HG03520 (cell line): ENCODE data around the gene PPFIA3.
"Not testable (repeated sequence)": the region's sequence is repeated elsewhere in the genome, so short reads cannot be mapped to it uniquely, and the experiment has no call there.

ENCODE experiments used
- ATAC-seq: cut with Tn5 transposase; IDR thresholded peaks from one replicate; pipeline ENCODE4 v1.9.1; 2021; ENCODE audit warnings: mild to moderate bottlenecking, moderate library complexity; ENCODE audit not compliant: unreplicated experiment

PPFIA3 gene

GRCh38 chr19:49123285-49123684, 3.9 kb downstream of the PPFIA3 start:
- not testable (repeated sequence) for ATAC-seq

- ATAC-seq, result no peak
These were observed 5.8 kb downstream of the PPFIA3 start for GRCh38 chr19:49125025-49125731.

GRCh38 chr19:49126575-49126974, 7.2 kb downstream of the PPFIA3 start:
- no peak for ATAC-seq

- not testable (repeated sequence) for ATAC-seq
These were observed 7.9 kb downstream of the PPFIA3 start for GRCh38 chr19:49127225-49127624.

DNA sequence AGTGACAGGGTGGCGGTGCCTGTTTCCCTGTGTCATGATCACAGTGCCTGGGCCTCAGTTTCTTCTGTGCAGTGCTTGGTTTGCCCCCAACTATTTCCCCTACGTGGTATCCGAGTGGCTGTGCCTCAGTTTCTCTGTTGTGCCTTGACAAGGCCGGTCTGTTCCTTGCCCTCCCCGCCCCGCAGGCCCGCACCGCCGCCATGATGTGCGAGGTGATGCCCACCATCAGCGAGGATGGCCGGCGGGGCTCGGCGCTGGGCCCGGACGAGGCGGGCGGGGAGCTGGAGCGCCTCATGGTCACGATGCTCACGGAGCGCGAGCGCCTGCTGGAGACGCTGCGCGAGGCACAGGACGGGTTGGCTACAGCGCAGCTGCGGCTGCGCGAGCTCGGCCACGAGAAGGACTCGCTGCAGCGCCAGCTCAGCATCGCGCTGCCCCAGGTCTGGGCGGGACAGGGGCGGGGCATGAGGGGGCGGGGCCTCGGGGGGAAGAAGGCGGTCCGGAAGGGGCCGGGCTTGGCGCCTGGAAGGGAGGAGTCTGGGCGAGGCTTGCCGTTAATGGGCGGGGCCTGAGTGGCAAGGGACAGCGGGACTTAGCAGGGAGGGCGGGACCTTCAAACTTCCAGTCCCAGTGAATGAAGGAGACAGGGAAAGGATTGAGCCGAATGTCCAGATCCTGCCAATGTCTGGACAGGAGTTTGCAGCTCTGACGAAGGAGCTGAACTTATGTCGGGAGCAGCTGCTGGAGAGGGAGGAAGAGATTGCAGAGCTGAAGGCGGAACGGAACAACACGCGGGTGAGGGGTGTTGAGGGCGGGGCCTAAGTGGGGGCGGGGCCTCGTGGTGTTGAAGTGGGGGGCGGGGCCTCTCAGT, 8.6 kb downstream of the PPFIA3 start:
- peak; percentile 78 for ATAC-seq

DNA sequence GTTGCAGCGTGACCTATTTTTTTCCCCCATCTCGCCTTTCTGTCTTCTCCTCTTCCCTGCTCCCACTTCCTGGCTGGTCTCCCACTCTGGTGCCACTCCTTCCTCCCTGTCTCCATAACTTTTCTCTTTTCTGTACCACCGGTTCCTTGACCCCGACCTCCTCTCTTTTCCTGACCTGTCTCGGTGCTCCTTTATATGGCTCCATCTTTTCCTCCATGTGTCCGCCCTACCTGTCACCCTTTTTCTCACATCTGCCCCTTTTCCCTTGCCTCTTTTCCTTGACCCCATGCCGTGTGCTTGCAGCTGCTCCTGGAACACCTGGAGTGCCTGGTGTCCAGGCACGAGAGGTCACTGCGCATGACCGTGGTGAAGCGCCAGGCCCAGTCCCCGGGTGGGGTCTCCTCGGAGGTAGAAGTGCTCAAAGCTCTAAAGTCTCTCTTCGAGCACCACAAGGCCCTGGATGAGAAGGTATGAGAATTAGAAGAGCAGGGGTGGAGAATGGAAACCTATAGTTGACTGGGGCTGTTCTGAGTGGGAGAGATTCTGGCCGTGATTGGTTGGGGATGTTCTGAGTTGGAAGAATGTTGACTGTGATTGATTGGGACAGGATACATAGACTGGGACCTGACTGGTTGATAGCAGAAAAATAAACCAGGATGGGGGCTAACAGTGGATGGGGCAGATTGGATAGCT, 9.3 kb downstream of the PPFIA3 start:
- ATAC-seq, result no peak

DNA sequence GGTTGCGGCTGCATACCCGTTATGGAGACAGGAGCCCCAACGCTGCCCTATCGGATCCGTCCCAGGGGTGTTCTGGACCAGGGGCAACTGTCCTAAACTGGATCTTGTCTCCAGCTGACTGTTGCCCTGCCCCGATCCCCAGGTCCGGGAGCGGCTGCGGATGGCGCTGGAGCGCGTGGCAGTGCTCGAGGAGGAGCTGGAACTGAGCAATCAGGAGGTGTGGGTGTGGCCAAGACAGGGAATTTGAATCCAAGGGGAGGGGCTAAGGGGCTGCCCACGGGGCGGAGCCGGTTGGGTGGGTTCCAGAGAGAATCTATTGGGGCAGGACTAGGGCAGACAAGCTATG, 9.9 kb downstream of the PPFIA3 start:
- ATAC-seq, result no peak

GRCh38 chr19:49130325-49130724, 11.0 kb downstream of the PPFIA3 start:
- ATAC-seq, result no peak

- no peak for ATAC-seq
These were observed 13.7 kb downstream of the PPFIA3 start for GRCh38 chr19:49132974-49133609.

- no peak for ATAC-seq
These were observed 14.5 kb downstream of the PPFIA3 start for GRCh38 chr19:49133621-49134454.

GRCh38 chr19:49135686-49136085, 16.3 kb downstream of the PPFIA3 start:
- ATAC-seq, result no peak

DNA sequence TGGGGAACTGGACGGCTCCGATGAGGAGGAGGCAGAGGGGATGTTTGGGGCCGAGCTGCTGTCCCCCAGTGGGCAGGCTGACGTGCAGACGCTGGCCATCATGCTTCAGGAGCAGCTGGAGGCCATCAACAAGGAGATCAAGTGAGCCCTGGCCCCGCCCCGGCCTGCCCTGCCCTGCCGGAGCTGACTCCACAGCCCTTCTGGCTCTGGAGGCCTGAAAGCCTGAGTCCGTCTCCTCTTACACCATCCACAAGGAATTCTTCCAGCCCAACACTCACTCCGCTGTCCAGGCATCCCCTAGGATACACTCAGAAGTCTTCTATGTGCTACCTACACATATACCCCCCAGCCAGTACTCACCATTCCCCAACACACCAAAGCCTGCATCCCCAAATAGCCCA, 17.4 kb downstream of the PPFIA3 start:
- ATAC-seq, result no peak

DNA sequence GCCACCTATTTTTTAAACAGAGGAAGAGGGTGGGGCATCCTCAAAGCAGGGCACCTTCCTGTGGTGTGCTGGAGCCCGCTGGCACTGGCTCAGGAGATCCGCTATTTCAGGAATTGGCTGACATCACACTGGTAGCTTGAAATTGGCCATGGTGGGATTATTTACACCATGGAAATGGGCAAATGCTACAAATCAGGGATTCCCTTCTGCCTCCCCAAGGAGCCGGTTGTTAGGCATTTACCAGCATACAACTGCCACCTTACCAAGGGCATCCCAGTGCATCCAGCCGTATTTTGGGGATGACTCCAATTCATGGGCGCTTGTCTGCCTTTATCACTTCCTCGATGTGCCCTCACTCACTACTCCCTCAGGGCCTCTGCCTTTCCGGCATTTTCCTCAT, 21.6 kb downstream of the PPFIA3 start:
- ATAC-seq, result no peak

DNA sequence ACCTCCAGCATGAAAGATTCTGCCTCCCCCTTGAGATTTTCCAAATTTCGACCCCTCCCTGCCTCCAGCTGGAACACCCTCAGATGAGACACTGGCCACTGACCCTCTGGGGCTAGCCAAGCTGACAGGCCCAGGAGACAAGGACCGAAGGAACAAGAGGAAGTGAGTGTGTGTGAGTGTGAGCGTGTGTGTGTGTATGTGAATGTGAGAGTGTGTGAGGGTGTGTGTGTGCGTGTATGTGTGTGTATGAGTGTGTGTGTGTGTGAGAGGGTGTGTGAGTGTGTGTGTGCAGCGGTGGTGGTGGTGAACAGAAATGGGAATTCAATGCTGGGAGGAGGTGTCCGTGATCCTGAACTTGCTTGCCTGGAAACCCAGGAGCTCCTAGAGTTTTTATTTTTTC, 22.0 kb downstream of the PPFIA3 start:
- ATAC-seq, result no peak

GRCh38 chr19:49142866-49143335, 23.6 kb downstream of the PPFIA3 start:
- no peak for ATAC-seq

DNA sequence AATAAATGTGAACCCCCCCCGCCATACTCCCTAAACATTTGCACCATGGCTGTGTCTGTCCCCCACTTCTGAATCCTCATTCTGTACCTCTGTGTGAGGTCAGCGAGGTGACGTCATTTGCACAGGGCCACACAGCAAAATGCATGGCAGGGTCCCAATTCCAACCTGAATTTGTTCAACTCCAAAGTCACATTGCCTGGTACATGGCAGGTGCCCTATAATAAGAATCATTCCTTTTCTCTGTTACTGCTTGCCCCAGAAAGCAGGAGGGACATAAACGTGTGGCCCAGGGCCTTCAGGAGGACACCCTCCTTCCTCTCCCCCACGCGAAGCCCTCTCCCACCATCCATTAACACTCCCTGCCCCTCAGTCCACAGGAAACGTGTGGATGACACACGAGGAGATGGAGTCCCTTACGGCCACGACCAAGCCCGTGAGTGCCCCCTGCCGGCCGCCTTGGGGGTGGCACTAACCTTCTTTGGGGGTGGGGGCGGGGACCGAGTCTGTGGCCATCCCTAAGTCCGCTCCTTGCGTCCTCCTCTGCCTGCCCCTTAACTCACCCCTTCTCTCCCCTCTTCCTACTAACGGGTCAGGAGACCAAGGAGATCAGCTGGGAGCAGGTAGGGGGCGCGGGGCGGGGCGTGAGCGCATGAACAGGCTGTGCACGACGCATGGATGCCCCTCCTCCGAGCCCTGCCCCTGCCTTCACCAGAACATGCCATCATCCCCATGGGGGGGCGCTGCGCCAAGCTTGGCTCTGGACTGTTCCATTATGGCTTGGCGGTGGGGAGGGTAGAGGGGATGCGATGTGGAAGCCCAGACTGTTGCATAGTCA, 26.4 kb downstream of the PPFIA3 start:
- ATAC-seq, result no peak

DNA sequence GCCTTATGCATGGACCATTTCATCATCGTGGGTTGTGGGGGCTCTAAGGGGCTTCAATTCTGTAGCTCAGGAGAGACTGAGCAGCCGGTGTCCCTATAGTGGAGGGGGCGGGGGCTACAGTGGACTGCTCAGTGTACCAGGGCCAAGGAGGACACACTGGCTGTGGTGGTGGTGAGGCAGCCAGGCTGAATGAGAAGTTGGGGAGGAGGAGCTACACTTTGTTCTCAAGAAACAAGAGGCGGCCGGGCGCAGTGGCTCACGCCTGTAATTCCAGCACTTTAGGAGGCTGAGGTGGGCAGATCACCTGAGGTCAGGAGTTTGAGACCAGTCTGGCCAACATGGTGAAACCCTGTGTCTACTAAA, 27.0 kb downstream of the PPFIA3 start:
- not testable (repeated sequence) for ATAC-seq

DNA sequence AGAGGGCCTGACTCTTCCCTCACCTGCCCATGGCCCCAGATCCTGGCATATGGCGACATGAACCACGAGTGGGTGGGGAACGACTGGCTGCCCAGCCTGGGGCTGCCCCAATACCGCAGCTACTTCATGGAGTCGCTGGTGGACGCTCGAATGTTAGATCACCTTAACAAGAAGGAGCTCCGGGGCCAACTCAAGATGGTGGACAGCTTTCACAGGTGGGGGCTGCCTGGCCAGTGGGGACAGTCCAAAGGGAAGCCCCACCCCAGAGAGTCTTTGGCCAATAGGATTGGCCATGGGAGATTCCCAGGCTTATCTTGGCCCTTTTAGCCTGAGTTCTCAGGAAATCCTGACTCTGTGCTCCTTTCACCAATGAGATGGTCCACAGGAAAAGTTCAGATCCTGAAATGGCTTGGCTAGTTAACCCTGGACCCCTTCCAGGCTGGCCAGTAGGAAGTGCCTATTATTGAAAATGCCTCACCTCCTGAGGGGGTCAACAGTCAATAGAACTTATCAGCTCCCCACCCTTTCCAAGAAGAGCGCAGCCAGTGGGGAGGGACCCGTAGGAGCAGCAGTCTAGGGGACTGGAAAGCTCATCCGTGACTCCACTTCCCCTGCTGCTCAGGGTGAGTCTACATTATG, 28.8 kb downstream of the PPFIA3 start:
- no peak for ATAC-seq
